SK-N-SH (cell line): ENCODE measurements around the gene KTN1. TPM values are rescaled to one million over a fixed set of nuclear protein-coding genes. Genes with fewer than 3 reads are reported as not detected.

Experiments used
- CTCF ChIA-PET: fragments of 300-600, 350-600 bp; formaldehyde crosslinking; extraction: SDS; loops from one replicate; lab custom pipeline; 2021; lab: Yijun Ruan, JAX
- POLR2A ChIA-PET: fragments of 350-600 bp; sonication (Branson Sonifier 250); formaldehyde crosslinking; extraction: SDS; loops from one replicate; lab custom pipeline; 2020; ENCODE audit warnings: antibody characterized with exemption, inconsistent platforms; lab: Yijun Ruan, JAX
- DNase-seq: peaks from one replicate; pipeline ENCODE4 v3.0.0; 2012
- H2AFZ ChIP-seq: fragments of 200-600 bp; sonication (generic); 2 replicates; pipeline ENCODE4 v1.8.1; 2016; ENCODE audit warnings: antibody characterized with exemption, mild to moderate bottlenecking, low read depth
- H3F3A ChIP-seq: fragments of 200-600 bp; sonication (generic); replicated peaks from 2 replicates; pipeline ENCODE3; 2016; ENCODE audit warnings: antibody characterized with exemption, mild to moderate bottlenecking; ENCODE audit not compliant: insufficient read depth
- H3K27ac ChIP-seq, 2 experiments: fragments of 200-500 bp in 1 of 2; fragments of 200-600 bp in 1 of 2; sonication (Bioruptor generic) in 1 of 2; sonication (generic), shearing (Covaris generic) in 1 of 2; 2 replicates each; pipeline versions ENCODE4 v1.5.1 to v1.6.1; 2014 to 2016; ENCODE audit warnings: low read depth in 2 of 2, inconsistent platforms in 1 of 2, low read length in 1 of 2, mild to moderate bottlenecking in 1 of 2, mixed read lengths in 1 of 2
- H3K27me3 ChIP-seq: fragments of 200-600 bp; sonication (generic), shearing (Covaris generic); 2 replicates; pipeline ENCODE4 v1.6.1; 2016; ENCODE audit warnings: mixed run types; ENCODE audit not compliant: insufficient read depth
- H3K36me3 ChIP-seq, 2 experiments: fragments of 200-500 bp in 1 of 2; fragments of 200-600 bp in 1 of 2; sonication (Bioruptor generic) in 1 of 2; sonication (generic) in 1 of 2; replicated peaks in 1 of 2; 2 replicates each; pipeline versions ENCODE3 to v1.5.1; 2014 to 2016; ENCODE audit warnings: low read length in 1 of 2, mild to moderate bottlenecking in 1 of 2; ENCODE audit not compliant: insufficient read depth in 2 of 2, control insufficient read depth in 1 of 2
- H3K4me1 ChIP-seq, 2 experiments: fragments of 200-500 bp in 1 of 2; fragments of 200-600 bp in 1 of 2; sonication (Bioruptor generic) in 1 of 2; sonication (generic), shearing (Covaris generic) in 1 of 2; 2 replicates each; pipeline versions ENCODE4 v1.5.1 to v1.6.1; 2014 to 2016; ENCODE audit warnings: low read depth in 1 of 2, low read length in 1 of 2, mixed run types in 1 of 2; ENCODE audit not compliant: insufficient read depth in 2 of 2, control insufficient read depth in 1 of 2
- H3K4me2 ChIP-seq: fragments of 200-600 bp; sonication (generic), shearing (Covaris generic); 2 replicates; pipeline ENCODE4 v1.6.1; 2017; ENCODE audit warnings: mixed run types
- H3K4me3 ChIP-seq, 2 experiments: fragments of 200-500 bp in 1 of 2; fragments of 200-600 bp in 1 of 2; sonication (Bioruptor generic) in 1 of 2; sonication (generic), shearing (Covaris generic) in 1 of 2; 2 replicates each; pipeline versions ENCODE4 v1.5.1 to v1.8.1; 2014 to 2016; ENCODE audit warnings: low read depth in 2 of 2, inconsistent platforms in 1 of 2, low read length in 1 of 2, mild to moderate bottlenecking in 1 of 2, mixed read lengths in 1 of 2, moderate library complexity in 1 of 2
- H3K79me2 ChIP-seq: fragments of 200-600 bp; sonication (generic); 2 replicates; pipeline ENCODE4 v1.8.1; 2017; ENCODE audit warnings: mild to moderate bottlenecking; ENCODE audit not compliant: insufficient read depth
- H3K9ac ChIP-seq: fragments of 200-600 bp; sonication (generic); 2 replicates; pipeline ENCODE4 v1.6.1; 2017; ENCODE audit warnings: mixed run types
- H3K9me2 ChIP-seq: fragments of 200-600 bp; sonication (generic); 2 replicates; pipeline ENCODE4 v1.6.1; 2017; ENCODE audit warnings: mixed run types
- H3K9me3 ChIP-seq: fragments of 200-600 bp; sonication (generic); 2 replicates; pipeline ENCODE4 v1.6.1; 2017; ENCODE audit warnings: mixed run types, mild to moderate bottlenecking, moderate library complexity
- H4K20me1 ChIP-seq: fragments of 200-600 bp; sonication (generic); 2 replicates; pipeline ENCODE4 v1.6.1; 2017; ENCODE audit warnings: mild to moderate bottlenecking, mixed run types; ENCODE audit not compliant: insufficient read depth
- CHD2 ChIP-seq: fragments of 150-350 bp; IDR thresholded peaks from 2 replicates; pipeline ENCODE4 v1.6.1; 2018; ENCODE audit warnings: low read length; ENCODE audit not compliant: partially characterized antibody
- EP300 ChIP-seq, 2 experiments: IDR thresholded peaks; 2 replicates each; pipeline versions ENCODE4 v1.4.0 to v1.6.1; 2012; ENCODE audit warnings: borderline replicate concordance in 1 of 2, low read depth in 1 of 2, low read length in 1 of 2
- EZH2phosphoT487 ChIP-seq: fragments of 200-600 bp; sonication (generic); IDR thresholded peaks from 2 replicates; pipeline ENCODE4 v1.6.1; 2017; ENCODE audit warnings: low read depth, mixed run types, mild to moderate bottlenecking, antibody characterized with exemption, moderate library complexity, borderline replicate concordance
- FOXJ3 ChIP-seq: sonication (generic); formaldehyde crosslinking; IDR thresholded peaks from 2 replicates; pipeline ENCODE4 v1.5.1; 2020; ENCODE audit warnings: mild to moderate bottlenecking, missing genetic modification reagents
- IRF3 ChIP-seq: fragments of 150-350 bp; IDR thresholded peaks from 2 replicates; pipeline ENCODE4 v1.6.1; 2016; ENCODE audit warnings: mild to moderate bottlenecking, low read depth, low read length
- JUND ChIP-seq: IDR thresholded peaks from 2 replicates; pipeline ENCODE4 v1.4.0; 2012
- NRF1 ChIP-seq: IDR thresholded peaks from 2 replicates; pipeline ENCODE4 v1.6.1; 2012; ENCODE audit warnings: low read depth, mild to moderate bottlenecking, low read length
- RCOR1 ChIP-seq: fragments of 150-350 bp; IDR thresholded peaks from 2 replicates; pipeline ENCODE4 v1.6.1; 2017; ENCODE audit warnings: antibody characterized with exemption, low read length
- REST ChIP-seq: IDR thresholded peaks from 2 replicates; pipeline ENCODE4 v1.6.1; 2012; ENCODE audit warnings: mild to moderate bottlenecking, low read depth, low read length, moderate library complexity
- RXRA ChIP-seq: IDR thresholded peaks from 2 replicates; pipeline ENCODE4 v1.4.0; 2012; ENCODE audit warnings: low read depth, mild to moderate bottlenecking, borderline replicate concordance
- SIN3A ChIP-seq: IDR thresholded peaks from 2 replicates; pipeline ENCODE4 v1.6.1; 2012; ENCODE audit warnings: low read depth, mild to moderate bottlenecking, low read length, moderate library complexity, borderline replicate concordance
- TCF12 ChIP-seq: IDR thresholded peaks from 2 replicates; pipeline ENCODE4 v1.4.0; 2012
- TEAD4 ChIP-seq: IDR thresholded peaks from 2 replicates; pipeline ENCODE4 v1.4.0; 2012; ENCODE audit warnings: mild to moderate bottlenecking, borderline replicate concordance; ENCODE audit not compliant: insufficient read depth
- WGBS: methylation state at CpG from one replicate; pipeline ENCODE4 v1.1.6; 2017; ENCODE audit warnings: low lambda C conversion rate; 5-methylcytosine and 5-hydroxymethylcytosine counted together
- polyA plus RNA-seq, 3 experiments: library from polyadenylated mRNA; depleted of rRNA; stranded (reverse); fragments of >200 nt; gene quantifications; 2 replicates each; pipeline ENCODE4 v1.2.3, GENCODE V29; 2012
- TF ChIP-seq, protein P1 (sequence below): IDR thresholded peaks from 2 replicates; pipeline ENCODE4 v1.4.0; 2012; ENCODE audit warnings: low read depth

KTN1 gene
- polyA plus RNA-seq, 1 of the 3 experiments (the other 2 are of a cell fraction) = 39.5 TPM

- TF ChIP-seq REST (no peak), EP300 (IDR thresholded peaks at IDR 0.05; ENCODE audit: borderline replicate concordance in 1 of 2, low read depth in 1 of 2, low read length in 1 of 2) (no peak), JUND (no peak), EZH2phosphoT487 (no peak)
These were observed 110.2 kb downstream of the KTN1 start (continued) for GRCh38 chr14:55689981-55690871.

DNA sequence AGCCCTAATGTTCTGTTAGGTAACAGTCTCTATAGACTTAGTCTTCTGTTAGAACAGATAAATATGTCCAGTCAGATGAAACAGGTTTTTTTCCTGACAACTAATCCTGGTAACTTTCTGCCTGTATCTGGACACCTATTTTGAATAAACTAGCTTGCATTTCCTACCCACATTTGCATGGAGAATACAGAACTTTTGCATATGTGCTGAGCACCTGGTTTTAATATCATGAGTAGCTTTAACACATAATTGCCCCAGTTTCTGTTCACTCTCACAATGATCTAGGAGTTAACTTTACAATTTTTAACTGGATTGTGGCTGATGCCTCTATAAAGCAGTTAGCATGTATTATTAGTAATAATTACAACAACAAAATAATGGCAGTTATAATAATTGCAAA is 111.7 kb downstream of the KTN1 start:
- TF ChIP-seq EZH2phosphoT487 = no peak
- TF ChIP-seq RCOR1 = no peak
- no peak for TF ChIP-seq SIN3A
- no peak for TF ChIP-seq NRF1
- no peak for TF ChIP-seq FOXJ3 (CRISPR knock-in tag)
- TF ChIP-seq, protein P1, sequence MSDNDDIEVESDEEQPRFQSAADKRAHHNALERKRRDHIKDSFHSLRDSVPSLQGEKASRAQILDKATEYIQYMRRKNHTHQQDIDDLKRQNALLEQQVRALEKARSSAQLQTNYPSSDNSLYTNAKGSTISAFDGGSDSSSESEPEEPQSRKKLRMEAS = no peak
- no peak for TF ChIP-seq TCF12
- no peak for TF ChIP-seq JUND
- DNase-seq = no peak

GRCh38 chr14:55693904-55694303 is 113.9 kb downstream of the KTN1 start:
- POLR2A ChIA-PET = no interaction called here
- Histone ChIP-seq H3K9me3 (0 out of 2 replicates have a peak, but pooled peaks cover 8% of the 10 kb centered on the region), H3K79me2 (no peaks in the 10 kb centered on the region), H3F3A (peaks cover 9% of the 10 kb centered on the region), H4K20me1 (no peaks in the 10 kb centered on the region), H3K36me3 (peaks cover 9 to 13% of the 10 kb centered on the region in 2 experiments)
- no peak for TF ChIP-seq SIN3A
- TF ChIP-seq TEAD4 = no peak
- no peak for TF ChIP-seq RXRA
- no peak for TF ChIP-seq IRF3
- TF ChIP-seq TCF12 = no peak
- TF ChIP-seq EP300 (IDR thresholded peaks at IDR 0.05; ENCODE audit: borderline replicate concordance in 1 of 2, low read depth in 1 of 2, low read length in 1 of 2) = no peak
- no peak for TF ChIP-seq CHD2
- no peak for TF ChIP-seq FOXJ3 (CRISPR knock-in tag)
- TF ChIP-seq EZH2phosphoT487 = no peak
- TF ChIP-seq, all 33 proteins: peak for 0
- Histone ChIP-seq H2AFZ (no peak overlapping the region), H3K27me3 (no peaks in the 10 kb centered on the region), H3K4me1 (peaks cover 1 to 9% of the 10 kb centered on the region in 2 experiments; a peak in 3 of 4 replicates), H3K9me2 (no peaks in the 10 kb centered on the region), H3K4me3 (no peak overlapping the region), H3K9ac (no peak overlapping the region), H3K27ac (no peak overlapping the region), H3K4me2 (no peak overlapping the region)
- CTCF ChIA-PET = interaction anchor here (0.8 to 1.3 kb wide), 2 partner anchors 22 to 38 kb away, joined by 3 read pairs; no protein-coding TSS in a partner anchor
- WGBS = 92% methylated on average over 4 of the region's 4 CpGs
- no peak for DNase-seq

More for the DNA sequence above, 111.7 kb downstream of the KTN1 start:
- Histone ChIP-seq H3K27me3 (no peaks in the 10 kb centered on the region), H3K4me3 (no peak overlapping the region), H4K20me1 (no peaks in the 10 kb centered on the region), H3K4me1 (peaks cover 0 to 9% of the 10 kb centered on the region in 2 experiments; a peak in 2 of 4 replicates), H3K79me2 (no peaks in the 10 kb centered on the region), H3K4me2 (no peak overlapping the region), H3K9me2 (no peaks in the 10 kb centered on the region), H3K9ac (no peak overlapping the region), H3K9me3 (0 out of 2 replicates have a peak, but pooled peaks cover 10% of the 10 kb centered on the region), H2AFZ (no peak overlapping the region), H3K36me3 (peaks cover 14 to 26% of the 10 kb centered on the region in 2 experiments), H3K27ac (no peak overlapping the region), H3F3A (peaks cover 9% of the 10 kb centered on the region)
- ChIA-PET POLR2A (no interaction called here), CTCF (no interaction called here)
